ENCODE results near the gene SLC25A21.
"Not testable (repeated sequence)": the region's sequence is repeated elsewhere in the genome, so short reads cannot be mapped to it uniquely, and the experiment has no call there.

SLC25A21 gene

DNA sequence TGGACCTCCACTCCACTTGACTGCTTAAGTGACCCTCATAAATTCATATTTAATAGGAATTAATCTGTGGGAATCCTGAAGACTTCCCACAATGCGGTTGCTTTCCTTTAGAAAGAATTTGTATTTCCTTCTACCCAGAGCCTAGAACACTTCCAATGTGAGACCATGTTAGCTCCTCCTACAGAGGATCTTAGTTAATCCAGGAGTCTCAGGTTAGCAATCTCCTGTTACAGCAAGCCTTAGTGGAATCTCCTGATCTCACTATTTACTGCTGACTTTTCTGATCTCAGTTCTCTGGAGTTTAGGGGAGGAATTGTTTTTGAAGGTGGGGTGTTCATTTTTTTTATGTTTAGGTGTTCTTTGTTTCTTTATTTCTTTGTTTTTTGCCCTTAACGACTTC lies 186.0 kb downstream of the SLC25A21 start:
- DNase-seq (ENCODE audit: low spot score) = no peak

DNA sequence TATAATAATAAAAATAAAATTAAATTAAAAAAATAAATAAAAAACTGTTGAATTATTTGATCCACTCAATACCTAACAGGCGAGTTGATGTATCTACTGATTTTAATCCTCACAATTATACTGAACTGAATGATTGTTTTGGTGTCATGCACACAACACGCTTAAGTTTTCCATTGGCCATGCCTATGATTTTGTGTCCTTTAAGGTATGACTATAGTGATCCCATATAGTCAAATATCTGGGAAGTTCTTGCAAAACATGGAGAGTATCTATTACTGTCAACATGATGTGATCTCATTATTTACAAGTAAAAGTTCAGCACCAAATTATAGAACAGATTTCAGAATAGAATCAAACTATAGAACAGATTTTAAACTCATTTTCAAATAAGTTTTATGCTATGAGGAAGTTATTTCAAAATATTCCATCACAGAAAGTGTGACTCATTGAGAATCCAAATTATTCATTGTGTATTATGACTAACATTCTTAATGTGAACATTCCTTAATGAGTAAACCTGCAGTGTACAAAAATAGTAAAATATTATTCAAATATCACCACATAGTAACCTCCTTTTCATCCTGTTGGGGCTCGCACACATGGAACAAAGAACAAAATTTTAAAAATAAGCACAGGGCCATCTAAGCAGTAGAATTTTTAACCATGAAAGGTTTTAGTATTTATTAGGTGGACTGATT lies 190.4 kb downstream of the SLC25A21 start:
- no peak for DNase-seq (ENCODE audit: low spot score)

DNA sequence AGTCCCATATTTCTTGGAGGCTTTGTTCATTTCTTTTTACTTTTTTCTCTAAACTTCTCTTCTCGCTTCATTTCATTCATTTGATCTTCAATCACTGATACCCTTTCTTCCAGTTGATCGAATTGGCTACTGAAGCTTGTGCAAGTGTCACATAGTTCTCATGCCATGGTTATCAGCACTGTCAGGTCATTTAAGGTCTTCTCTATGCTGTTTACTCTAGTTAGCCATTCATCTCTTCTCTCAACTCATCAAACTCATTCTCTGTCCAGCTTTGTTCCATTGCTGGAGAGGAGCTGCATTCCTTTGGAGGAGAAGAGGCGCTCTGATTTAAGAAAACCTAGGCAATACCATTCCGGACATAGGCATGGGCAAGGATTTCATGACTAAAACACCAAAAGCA lies 192.0 kb downstream of the SLC25A21 start:
- DNase-seq (ENCODE audit: low spot score) = not testable (repeated sequence)

DNA sequence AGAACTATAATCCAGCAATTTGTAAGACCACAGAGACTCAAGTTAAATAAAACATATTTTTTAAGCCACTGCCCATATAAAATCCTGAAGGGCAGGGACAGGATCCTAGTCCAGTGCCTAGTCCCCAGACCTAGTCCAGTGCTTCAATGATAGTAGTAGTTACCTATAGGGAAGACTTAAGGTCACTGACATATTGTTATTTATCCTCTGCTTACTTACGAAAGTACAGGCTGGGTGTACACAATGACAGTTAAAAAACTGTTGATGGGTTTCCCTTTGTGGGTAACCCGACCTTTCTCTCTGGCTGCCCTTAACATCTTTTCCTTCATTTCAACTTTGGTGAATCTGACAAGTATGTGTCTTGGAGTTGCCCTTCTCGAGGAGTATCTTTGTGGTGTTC lies 192.5 kb downstream of the SLC25A21 start:
- DNase-seq (ENCODE audit: low spot score) = no peak

DNA sequence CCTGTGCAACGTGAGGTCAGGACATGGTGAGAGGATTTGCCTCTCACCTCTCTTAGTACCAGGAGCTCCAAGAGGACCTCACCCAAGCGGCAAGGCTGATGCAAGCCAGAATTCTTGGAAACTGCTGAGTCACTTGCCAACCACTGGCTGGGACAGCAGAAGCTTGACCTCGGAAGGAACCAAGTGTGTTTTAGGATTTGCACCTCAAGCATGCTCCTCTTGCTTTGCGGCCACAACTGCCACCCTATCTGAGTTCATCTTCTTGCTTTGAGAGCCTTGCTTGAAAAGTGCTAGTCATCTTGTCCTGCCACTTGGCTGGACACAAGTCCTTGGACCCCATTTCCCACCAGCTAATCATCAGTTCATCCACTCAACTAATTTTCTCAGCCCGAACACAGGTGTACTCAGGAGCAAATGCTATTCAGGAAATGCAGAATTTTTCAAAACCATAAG lies 195.8 kb downstream of the SLC25A21 start:
- DNase-seq (ENCODE audit: low spot score) = no peak

DNA sequence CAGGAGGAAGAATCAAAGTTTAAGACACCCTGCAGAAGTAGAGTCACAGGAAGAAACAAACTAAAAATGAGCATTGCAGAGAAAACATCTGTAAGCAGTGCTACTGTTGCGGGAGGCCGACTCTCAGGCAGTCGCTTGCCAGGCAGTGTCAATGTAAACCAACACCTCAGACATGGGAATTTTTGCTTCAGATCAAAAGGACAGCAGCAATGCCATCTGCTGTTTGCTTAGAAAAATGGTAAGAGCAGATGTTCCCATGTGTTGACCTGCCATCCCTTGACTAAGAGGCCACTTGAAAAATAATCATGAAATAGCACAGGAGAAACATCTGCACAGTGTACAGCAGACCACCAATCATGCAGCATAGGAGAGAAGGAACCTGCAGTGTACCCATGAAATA lies 196.6 kb downstream of the SLC25A21 start:
- no peak for DNase-seq (ENCODE audit: low spot score)

DNA sequence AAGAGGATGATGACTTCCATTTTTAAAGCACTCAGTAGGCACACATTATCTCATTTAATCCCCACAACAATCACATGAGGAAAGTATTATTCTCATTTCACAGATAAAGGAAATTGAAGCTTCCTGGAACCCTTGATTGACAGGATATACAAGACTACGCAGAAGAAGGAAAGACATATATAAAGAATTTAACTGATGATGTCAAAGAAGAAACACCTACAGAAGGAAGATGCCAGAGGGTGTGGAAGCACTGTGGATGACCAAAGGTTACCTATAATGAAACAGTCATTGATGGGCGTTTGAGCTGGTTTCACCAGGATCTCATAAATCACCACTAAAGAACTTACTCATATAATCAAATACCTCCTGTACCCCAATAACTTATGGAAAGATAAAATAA lies 197.4 kb downstream of the SLC25A21 start:
- DNase-seq (ENCODE audit: low spot score) = no peak

DNA sequence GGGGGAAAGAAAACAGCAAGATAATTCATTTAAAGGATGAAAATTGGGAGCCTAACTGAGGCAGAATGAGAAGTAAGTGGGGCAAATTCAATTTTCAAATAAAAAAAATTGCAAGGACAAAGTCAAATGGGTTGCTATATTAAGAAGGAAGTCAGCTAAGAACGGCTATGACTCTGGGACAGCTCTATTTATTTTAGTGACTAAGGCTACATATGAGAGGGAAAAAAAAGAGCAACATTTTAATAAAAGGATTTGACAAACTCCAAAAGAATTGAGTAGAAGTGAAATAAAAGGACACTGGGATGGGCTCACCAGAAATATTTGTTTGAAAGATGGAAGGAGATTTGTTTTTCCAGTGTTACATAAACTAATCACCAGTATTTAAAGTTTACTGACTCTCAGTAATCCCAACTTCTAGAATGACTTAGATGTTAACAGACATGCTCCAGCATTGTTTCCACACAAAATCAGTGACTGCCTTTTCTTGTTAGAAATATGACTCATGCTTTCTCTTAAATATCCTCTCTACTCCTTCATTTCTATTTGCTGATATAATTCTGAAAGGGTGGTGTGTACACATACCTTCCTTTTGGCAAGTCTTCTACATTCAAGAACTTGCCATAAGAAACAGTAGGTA lies 198.5 kb downstream of the SLC25A21 start:
- no peak for DNase-seq (ENCODE audit: low spot score)

DNA sequence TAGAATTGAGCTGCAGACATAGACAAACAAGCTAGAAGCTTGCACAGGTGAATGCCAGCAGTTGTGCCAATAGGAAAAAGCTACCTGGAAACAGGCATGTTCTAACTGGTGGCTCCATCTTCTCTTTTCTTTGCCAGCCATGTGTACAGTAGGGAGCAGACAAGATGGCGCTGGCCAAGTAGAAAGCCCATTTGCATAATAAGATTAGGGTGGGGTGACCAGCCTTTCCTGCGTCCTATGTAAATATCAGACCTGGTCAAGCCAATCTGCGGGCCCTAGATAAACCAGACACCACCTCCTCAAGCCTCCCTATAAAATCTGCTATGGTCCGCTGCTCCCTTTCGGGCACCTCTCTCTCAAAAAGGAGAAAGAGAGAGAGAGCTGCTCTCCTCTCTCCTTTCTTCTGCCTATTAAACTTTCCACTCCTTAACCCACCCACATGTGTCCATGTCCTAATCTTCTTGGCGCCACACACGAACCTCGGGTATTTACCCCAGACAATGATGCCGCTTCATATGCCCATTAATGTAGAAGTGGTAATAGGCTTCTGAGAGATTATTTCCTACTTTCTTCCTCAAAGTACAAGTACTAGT lies 201.0 kb downstream of the SLC25A21 start:
- no peak for DNase-seq (ENCODE audit: low spot score)

DNA sequence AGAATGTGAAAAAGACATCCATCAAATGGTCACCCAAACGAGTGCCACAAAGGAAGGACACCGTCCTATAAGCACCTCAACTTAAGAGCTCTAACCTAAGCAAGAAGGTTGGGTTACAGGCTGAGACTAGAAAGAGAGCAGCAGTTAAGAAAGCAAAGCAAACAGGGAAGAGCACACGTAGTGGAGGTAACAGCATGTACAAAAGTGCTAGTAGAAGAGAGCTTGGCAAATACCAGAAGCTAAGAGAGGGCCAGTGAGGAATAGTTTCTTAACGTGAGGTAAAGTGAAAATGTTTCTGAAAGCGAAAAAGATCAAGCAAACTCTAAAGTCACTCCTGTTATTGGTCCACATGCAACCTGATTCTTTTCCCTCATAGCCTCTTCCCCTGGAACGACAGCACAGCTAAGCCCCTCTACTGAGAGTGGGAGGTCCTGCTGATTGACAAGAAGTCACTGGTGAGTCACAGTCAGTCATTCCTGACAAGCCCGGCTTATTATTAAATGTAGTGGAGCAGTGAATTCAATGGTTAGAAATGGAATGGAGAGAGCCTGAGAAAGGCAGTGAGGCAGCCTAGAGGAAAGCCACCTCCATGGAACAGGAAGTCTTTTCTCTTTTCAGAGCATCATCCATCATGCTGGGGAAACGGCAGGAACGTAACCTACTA lies 204.4 kb downstream of the SLC25A21 start:
- no peak for DNase-seq (ENCODE audit: low spot score)

DNA sequence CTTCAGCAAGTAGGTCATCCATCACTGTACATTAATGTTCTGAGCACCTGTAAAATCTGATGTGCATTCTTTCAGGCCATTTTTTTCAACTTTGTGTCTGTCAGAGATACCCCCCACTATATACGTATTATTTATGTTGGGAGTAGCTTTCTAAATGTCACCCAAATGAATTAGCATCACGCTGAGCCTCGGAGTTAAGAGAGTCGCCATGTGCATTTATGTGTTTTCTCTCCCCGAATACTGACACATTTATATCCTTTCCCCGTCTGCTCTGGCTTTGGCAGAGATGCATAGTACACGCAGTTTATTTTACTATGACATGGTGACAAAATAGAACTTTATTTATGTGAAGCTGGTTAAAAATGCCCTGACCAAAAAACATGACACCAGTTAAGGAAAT lies 216.4 kb downstream of the SLC25A21 start:
- no peak for DNase-seq (ENCODE audit: low spot score)

DNA sequence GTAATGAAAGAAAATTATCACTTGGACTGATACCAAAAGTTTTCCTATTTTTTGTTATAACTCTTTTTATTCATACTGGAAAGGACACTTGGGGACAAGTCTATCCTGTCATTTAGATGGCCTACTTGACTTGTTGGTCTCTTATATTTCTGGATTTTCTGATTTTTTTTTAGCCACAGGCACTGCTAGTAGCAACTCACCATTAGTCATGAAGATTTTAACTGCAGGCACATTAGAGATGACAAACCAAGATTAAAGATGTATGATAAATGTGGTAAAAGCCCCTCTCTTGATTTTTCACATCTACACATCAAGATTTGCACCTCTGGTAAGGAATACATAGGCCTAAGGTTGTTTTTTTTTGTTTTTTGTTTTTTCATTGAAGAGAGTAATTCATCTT lies 217.0 kb downstream of the SLC25A21 start:
- DNase-seq (ENCODE audit: low spot score) = no peak

DNA sequence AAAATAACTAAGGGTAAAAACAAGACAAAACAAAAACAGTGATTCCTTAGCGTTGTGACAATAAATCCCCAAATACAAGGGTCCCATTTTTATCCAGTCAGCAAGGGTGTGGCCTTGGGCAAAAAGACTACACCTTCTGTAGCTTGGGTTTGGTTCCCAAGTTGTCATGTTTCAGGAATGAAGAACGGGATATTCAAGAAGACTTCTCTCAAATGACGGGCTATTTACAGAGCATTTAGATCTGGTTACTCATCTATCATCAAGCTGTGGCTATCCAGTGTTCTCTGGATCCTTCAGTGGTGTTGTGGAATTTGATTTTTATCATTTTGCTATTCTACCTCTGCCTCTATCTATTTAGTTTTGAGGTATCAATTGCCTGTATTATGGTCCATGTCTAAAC lies 219.7 kb downstream of the SLC25A21 start:
- no peak for DNase-seq (ENCODE audit: low spot score)

DNA sequence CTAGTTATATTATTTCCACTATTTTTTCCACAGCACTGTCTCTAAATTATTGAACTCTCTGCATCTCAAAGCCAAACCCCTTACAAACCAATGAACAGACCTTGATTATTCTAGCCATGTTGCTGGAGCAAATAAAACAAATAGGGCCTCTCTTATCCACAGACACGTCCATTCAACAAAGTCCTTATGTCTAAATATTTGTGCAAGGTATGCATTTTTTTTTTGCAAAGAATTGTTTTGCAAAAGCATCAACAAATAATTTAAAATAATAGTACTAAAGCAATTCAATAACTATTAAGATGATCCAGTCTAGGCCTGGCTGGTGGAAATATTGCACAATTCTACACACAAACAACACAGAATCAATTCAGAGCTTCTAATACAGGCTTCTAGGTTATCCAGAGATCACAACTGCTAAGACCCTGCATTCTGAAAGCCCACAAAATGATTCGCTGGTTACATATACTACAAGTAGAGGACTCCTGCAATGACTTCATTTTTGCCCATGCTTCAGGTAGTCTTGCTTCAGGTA lies 221.0 kb downstream of the SLC25A21 start:
- DNase-seq (ENCODE audit: low spot score) = no peak

DNA sequence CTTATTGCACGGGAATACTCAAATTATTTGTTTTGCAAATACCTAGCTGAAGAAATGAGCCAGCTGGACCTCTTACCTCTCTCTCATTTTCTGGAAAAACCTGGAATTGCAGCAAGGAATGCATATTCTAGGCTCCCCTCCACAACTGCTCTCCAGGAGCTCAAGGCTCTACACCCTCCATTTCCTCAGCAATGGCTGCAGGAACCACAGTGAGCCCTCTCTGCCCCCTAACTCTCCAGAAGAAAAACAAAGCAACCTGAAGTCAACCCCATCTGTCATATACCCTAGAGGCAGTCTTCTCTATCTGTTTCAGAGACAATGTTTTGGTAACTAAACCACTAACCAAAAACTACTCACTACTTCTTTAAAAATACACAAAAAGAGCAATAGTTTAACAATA lies 221.6 kb downstream of the SLC25A21 start:
- DNase-seq (ENCODE audit: low spot score) = no peak

DNA sequence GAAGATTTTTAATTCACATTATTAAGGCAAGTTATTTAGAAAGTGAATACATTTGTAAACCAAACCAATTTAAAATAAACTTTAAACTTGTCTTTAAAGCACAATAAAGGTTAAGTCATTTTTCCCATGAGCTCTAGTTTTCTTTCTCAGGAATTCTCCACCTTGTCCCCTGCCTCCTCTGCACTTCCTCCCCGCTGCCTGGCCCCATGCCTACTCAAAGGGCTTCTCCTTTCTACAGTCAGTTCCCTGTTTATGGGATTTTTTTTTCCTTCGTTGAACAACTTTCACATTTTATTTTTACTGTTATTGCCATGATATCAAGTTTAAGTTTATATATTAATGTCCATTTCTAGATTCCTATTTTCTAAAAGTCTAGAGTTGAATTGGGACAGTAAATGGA lies 223.0 kb downstream of the SLC25A21 start:
- DNase-seq (ENCODE audit: low spot score) = no peak

DNA sequence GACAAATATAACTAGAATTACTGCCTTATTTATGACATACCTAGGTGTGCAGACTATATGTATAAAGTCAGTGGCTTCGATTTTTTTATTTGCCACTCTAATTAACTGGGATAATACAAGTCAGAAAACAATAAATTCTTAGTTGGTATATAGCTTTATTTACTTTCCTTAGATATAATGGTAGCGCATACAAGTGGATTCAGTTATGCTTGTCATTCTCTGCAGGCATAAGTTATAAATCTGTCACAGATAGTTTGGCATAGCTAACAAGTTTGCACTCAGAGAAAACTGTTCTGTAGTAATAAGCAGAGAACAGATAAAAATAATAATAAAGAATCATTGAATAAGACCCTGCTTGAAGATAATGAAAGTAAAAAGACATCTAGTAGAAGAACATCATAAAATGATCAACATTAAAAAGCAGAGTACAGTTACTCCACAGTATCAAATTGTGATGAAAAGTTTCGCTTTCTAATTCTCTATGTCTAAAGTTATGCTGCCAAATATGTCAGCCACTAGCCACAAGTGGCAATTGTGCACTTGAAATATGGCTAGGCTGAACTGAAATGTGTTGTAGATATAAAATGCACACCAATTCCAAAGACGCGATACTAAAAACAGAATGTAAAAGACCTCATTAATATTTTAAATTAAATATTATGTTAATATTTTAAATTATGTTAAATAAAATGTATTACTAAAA lies 224.1 kb downstream of the SLC25A21 start:
- no peak for DNase-seq (ENCODE audit: low spot score)

DNA sequence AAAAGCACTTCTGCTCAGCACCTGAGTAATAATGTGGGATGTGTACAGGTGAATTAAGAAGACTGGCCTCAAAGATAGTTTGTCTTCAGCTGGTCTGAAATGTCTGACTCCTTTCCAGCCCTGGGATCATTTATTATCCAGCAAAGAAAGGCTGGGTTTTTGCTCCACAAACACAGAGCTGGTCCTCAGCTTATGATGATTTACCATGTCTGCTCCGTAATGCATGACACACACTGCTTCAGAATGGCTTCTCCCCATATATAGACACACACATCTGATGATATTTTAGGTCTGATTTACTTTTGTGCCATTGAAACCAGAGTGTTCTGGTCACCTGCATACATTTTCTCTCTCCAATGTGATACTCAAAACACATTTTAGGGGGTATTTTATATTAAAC lies 225.0 kb downstream of the SLC25A21 start:
- no peak for DNase-seq (ENCODE audit: low spot score)

DNA sequence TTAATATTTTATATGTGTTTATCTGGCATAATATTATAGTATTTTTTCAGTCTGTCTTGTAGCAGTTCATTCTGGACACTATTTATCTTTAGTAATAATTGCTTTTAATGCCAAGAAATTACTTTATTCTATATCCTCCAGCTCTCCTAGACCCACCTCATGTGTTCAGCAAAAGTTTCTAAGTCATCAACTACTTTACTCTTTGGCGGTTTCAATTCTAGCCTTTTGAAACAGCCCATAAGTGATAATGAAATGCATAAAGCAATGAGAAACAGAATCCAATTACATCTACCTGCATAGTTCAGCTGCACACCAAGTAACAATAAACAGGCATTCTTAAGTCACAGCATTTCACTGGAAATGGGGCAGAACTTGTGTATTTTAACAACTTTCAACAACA lies 225.5 kb downstream of the SLC25A21 start:
- DNase-seq (ENCODE audit: low spot score) = no peak

DNA sequence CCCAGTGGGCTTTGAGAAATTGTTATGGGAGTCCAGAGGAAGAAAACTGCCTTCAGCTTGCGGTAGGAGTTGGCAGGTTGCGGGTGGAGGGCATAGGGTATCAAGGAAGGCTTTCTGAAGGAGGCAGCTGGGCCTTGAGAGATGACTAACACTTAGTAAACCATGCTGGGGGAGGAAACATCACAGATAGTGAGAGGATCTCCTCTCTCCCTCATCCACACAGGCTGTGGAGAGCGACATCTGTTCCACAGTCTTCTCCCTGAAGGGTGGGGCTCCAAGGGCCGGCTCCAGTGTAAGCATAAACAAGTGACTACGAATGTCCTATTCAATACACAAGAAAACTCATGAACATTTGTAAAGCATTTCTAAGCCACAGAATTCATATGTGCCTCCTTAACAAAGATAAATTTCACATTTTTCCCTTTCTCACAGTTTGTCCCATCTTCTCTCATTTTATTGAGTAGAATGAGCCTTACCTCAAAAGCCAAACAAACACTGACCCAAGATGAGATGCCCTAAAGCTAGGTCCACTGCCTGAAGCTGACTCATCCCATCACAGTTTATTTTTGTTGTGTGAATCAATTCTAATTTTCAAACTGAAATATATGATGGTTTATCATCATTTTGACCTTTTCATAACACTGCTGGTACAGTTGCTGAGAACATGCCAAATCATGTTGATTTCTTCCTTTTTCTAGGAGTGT lies 227.9 kb downstream of the SLC25A21 start:
- no peak for DNase-seq (ENCODE audit: low spot score)

DNA sequence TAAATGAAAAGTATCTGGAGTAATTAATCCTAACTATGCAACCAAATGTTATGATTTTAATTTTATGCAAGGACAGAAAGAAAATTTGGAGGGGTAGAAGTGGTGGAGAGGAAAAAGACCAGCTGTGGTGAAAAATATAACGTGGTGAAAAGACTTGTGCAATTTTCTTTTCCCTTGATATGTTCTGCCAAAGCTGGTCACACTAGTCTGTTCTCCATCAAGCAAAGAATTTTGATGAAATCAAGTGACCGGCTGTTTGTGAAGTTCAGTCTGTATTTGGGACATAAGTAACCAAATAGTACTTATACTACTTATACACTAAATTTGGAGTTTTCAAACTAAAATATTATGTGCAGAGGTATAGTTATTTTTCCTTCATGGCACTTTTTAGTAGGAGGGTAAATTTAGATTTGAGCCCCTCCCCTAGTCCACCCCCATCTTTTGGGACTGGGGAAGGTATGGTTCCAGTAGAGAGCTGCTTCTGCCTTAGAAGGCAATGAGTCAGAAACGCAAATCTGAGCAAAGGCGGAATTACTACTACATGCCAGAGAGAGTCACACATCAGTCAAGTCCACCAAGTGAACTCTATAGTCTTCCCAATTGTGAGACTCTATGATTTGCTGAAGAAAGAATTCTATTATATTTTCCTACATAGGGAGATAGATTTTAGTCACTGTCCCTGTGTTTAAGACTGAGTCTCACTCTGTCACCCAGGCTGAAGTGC lies 229.7 kb downstream of the SLC25A21 start:
- no peak for DNase-seq (ENCODE audit: low spot score)

Measured in pons (tissue), 1 donor.